D341Med (cell line): ENCODE data around the gene RYR1.

Source experiments
- DNase-seq: peaks from one replicate; pipeline ENCODE4 v3.0.0; 2012; ENCODE audit warnings: low spot score

The RYR1 gene

DNA sequence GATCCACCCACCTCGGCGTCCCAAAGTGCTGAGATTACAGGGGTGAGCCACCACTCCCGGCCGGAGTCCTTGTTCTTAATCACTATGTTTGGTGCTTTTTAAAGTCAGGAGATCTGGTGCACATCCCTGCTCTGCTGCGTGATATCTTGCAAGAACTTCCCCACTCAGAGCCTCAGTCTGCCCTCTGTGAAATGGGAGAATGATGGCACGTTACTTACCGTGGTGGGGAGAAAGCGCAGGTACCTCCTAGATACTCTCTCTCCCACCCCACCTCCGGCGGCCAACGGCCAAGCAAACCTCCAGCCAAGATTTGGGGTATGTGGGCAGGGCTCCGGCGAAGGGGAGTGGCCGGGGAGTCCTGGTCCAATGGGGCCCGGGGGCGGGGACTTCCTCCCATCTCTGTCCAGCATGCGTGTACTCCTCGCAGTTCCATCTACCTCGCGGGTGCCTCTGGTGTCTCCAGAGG is at the start of gene RYR1:
Gene RYR1, plus strand, starts transcription at position 424 of the 466 bp plus-strand sequence. CDS start 139 bp downstream, outside the sequence.
- DNase-seq, result no peak

DNA sequence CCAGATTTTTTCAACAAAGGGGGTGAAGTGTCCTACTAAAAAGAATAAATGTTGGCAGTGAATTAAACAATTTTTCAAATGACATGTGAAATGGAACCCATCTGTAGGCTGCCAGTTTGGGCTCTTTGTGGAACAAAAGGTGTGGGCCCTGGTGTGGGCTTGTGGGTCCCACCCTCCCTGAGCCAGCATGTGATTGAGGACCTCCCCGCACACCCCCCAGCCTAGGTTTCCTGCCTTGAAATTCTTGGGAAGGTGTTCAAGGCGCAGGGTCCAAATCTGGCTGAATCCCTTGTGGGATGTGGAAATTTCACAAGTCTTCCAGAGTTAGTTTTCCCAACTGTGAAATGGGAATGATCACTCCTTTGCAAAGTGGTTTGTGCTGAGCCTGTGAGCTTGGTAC is 49.7 kb upstream of the RYR1 start:
- DNase-seq, result no peak

DNA sequence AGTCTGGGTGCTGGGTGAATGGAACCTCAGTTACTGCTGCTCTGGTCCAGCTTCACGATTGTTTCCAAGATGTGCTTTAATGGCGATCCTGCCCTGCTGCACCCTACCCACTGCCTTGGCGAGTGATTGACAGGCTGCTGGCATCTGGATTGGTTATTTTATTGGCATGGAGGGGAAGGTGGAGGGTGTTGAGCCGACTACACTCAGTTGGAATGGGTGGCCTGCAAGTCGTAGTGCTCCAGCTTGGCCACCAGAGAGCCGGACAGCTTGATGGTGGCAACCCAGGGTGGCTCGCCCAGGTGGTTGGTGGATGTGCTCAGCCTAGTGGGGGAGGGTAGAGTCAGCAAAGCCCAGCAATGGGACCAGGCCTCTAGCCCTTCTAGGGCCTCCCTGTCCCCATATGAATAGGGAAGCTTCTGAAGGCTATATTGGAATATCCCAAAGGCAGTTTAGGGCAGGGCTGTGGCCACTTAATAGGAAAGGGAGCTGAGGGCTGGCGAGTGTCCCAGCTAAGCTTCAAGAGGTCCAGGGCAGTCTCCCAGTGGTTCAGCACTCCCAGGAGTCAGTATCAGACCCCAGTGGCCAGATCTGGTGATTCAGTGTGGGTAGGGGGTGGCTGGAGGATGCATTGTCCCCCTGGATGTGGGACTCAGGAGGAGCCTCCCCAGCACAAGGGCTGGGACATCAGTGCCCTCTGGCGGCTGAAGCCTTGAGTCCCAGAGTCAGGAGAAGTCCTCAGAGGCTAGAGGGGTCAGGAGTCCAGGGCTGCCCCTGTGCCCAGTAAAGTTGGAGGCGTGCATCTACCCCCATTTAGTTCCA is 49.1 kb upstream of the RYR1 start:
- DNase-seq, result no peak

DNA sequence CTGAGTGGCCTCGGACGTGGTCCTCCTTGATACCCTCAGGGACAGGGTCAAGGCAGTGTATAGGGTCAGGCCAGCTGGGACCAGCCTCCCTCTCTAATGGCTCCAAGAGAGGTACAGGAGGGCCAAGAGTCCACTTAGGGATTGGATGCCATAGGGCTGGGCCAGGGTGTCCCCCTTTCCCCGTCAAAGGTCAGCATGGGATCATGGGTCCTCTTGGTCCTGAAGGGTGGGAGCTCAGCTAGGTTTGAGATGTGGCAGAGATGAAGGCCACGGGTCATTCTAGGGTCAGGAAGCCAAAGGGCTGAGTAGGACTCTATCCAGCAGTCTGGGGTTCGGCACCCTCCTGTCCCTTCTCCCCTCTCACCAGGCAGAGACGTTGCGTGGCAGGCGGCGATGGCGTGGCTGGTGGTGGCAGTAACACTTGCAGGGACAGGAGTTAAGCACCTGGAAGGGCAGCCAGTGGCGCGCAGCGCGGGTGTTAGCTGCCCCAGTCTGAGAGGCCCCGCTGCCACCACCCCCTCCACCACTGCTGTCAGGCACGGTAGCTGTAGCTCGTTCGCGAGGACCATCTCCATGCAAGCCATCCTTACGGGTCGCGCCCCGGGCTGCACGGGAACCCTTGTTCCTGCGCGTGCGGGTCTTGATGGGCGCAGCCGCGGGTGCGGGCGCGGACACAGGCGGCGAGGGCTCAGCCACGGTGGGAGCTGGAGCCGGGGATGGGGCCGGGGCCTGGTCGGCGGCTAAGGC is 48.3 kb upstream of the RYR1 start:
- DNase-seq, result no peak

DNA sequence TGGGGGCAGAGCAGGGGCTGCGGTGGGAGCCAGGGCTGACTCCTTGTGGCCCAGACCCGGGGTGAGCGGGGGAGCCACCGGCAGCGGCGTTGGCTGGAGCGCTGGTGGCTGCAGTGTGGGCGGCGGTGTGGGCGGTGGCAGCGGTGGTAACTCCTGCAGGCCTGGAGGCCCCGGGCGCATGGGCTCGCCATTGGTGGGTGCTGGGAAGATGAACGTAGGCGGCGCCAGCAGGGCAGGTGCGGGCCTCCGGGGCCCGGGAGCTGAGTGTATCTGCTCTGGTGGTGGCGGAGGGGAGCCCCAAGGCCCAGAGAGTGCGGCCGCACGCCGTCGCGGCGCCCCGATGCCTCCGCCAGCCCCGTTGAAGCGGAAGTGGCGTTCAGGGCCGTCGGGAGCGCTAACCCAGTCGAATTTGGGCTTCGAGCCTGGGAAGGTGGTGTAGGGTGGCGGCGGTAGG is 47.7 kb upstream of the RYR1 start:
- no peak for DNase-seq

DNA sequence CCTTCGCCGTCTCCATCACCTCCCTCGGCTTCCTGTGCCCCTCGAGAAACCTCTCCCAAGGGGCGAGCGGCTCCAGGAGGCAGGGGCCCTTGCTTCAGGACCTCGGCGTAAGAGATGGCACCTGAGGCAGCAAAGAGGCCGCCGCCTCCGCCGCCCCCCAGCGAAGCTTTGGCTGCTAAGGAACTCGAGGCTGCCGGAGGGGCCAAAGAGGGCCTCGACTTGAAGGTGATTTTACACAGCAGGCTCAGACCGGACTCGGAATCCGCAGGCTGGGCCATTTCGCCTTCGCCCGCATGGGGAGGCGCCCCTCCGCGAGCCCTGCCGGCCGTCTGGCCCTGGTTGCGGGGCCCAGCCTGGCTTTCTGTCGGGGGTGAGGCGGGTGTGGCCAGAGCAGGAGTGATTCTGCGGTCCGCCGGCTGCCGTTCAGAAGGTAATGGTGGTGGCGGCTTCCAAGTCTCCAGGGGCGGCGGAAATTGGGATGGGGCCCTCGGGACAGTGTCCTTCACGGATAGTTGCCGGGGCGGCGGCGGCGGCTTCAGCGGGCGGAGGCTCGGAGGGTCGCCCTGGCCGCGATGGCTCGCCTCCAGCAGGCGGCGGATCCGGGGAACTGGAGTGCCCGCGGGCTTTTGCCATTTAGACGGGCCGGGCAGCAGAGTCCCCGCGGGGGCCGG is 47.1 kb upstream of the RYR1 start:
- no peak for DNase-seq

DNA sequence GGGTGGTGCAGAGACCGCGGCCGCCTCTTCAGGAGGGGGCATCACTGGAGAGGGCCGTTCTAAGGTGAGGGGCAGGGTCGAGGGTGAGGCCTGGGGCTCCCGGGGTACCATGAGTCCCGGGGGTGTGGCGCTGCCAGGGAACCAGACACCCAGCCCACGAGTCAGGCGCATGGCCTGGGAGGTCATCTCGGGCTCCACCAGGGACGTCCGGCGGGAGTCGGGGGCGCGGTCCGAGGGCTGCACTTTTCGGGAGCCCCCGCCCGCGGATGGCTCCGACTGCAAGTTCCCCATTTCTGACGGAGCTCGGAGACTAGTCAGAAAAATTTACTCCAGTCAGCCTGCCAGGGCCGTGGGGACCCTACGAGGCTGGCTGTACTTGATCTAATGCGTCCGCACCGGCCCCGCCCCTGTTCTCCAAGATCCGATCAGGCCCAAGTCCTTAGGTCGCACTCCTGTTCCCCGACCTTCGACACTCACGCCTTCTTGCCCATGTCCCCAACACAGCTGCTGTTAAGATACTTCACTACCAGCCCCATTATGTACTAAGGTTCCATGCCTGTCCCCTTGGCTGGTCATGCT is 46.4 kb upstream of the RYR1 start:
- DNase-seq, result no peak

DNA sequence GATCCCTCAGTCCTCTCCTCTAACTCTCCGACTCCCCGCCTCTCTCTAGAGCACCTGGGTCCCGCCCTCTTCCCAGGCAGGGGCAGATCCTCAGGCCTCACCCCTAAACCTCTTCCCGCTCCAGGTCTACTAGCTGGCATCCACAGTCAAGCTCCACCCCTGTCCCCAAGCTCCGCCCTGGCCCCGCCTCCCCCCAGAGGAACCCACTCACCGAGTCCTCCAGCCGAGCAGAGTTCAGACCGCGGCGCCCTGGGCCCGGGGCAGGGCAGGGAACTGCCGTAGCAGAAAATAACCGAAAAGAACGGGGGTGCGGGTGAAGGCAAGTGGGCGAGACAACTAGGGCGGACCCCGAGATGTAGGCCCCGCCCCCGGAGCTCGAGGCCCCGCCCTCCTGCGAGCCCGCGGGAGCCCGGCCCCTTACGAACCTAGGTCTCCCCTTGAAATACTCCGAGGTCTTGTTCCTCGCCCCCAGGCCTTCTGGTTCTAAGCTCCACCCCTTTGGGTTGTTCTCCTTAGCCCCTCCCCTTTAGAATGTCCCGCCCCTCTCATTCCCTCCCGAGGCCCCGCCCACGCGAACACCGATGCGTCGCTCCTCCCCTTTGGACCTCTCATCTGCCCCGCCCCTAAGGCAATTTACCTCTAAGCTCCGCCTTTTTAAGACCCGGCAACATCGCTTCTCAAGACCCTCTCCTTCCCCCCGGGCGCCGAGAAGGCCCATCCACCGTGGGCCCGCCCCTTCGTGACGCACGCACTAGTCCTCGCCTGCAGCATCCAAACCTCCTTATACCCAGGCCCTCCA is 45.7 kb upstream of the RYR1 start, which contains the start of gene GGN:
Gene GGN, minus strand, starts transcription at position 485 of the 799 bp plus-strand sequence. CDS start 773 bp downstream, outside the sequence.
- peak; percentile 90 for DNase-seq

DNA sequence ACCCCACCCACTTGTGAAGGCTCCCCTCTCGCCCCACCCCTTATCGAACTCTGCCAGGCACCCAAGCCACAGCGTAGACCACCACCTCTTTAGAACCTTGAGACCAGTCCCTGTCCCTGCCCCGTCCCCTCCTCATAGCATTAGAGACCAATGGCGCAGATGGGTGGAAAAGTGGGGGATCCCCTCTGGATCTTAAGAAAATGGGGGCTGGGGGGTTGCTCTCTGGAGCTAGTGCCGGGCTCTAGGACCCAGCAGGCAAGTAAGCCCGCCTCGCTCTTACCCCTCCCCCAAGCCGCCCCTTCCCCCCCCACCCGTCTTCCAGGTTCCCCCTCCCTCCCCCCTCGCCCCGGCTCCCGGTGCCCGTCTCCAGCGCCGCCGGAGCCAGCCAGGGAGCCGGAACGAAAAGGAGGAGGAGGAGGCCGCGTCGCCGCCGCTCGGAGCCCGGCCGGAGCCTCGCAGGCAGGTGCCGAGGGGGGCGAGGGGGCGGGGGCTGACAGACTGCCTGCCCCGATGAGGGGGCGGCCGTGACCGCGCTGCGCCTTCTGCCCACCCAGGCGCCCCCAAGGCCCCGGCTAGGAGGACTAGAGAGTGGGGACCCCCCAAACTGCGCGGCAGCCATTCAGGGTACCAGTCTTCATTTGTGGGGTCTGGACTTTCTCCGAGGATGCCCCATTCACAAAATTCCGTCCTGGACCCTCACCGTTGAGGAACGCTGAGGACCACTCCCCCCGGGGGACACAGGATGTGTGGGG is 45.0 kb upstream of the RYR1 start, which contains the start of gene SPRED3:
Gene SPRED3, plus strand, starts transcription at position 349 of the 752 bp plus-strand sequence. CDS start 1,606 bp downstream, outside the sequence.
- DNase-seq, result peak; percentile 81

DNA sequence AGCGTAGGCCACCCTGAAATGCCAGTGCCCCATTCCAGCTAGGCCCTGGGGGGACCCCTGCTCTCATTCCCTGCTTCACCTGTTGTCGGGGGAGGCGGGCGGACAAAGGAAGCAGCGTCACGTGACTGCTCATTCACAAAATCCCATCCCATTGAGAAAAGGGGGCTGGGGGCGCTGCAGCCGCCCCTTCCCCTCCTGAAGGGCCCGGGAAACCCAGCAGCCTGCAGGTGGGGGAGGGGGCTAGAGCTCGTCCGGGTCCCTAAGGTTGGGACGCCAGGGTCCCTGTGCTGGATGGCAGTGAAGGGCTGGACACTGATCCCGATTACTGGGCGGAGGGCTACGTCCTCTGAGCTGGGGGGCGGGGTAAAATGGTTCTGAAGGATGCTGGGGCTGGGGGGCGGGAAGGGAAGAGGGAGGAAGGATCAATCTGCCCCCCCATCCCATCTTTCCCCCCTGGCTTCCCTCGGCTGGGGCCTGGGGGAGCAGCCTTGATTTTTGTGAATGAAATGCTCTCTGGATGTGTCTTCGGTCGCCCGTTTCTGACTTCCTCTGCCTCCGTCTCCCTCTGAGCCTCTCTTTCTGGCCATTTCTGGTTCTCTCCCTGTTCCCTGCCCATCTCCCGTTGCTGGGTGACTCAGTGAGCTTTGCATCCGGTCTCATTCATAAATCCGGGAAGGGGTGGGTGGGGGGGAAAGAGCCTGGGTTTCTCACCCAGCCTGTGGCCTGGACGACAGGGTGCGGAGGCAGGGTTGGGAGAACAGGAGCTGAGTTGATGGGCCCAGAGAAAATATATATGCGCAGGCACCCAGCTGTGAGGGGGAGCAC is 44.2 kb upstream of the RYR1 start:
- no peak for DNase-seq

DNA sequence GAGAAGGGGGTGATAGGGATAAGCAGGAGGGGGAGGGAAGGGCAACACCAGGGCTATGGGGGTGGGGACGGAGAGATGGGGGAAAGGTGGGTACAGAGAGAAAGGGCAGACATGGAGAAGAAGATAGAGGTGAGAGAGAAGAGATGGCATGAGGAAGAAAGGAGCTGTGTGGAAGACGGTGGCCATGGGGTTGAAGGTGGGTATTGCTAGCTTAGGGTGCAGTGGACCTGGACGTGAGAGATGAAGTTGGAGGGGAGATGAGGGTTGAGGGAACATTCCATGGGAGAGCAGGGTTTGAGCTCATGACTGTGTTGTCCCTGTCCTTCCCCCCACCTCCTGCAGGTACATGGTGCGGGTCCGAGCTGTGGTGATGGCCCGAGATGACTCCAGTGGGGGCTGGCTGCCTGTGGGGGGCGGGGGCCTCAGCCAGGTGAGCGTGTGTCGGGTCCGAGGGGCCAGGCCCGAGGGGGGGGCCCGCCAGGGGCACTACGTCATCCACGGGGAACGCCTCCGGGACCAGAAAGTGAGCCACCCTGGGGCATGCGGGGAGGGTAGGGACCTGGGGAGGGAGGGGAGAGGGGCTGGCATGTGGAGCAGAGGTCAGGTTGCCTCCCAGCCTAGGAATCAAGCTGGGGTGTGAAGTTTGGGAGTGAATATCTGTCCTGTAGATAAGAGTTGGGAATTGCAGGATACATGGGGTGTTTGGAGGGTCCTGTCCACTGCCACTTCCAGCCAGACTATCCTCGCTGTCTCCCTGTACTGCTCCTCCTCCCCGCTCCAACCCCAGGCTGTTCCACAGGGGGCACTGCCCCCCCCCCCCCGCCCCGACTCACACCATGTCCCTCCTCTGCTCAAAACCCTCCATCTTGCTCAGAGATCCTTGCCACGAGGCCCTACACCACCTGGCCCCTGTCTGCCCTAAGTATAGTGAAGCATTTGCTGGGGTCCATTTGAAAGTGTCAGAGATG is 43.2 kb upstream of the RYR1 start:
- DNase-seq, result no peak

DNA sequence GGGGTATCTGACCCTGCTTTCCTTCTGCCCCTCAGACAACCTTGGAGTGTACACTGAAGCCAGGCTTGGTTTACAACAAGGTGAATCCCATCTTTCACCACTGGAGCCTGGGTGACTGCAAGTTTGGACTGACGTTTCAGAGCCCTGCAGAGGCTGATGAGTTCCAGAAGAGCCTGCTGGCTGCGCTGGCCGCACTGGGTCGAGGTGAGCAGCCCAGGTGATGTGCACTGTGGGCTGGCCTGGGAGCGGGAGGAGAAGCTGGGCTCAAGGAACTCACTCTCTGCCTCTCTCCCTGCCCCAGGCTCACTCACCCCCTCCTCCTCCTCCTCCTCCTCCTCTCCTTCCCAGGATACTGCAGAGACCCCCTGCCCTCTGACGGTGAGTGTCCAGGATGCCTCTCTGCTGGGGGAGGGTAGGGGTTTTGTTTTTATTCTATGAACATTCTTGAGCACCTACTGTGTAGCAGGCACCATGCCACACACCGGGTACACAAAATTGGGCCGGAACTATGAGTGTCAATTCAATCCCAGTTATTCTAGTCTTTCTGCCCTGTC is 41.5 kb upstream of the RYR1 start:
- DNase-seq, result no peak

DNA sequence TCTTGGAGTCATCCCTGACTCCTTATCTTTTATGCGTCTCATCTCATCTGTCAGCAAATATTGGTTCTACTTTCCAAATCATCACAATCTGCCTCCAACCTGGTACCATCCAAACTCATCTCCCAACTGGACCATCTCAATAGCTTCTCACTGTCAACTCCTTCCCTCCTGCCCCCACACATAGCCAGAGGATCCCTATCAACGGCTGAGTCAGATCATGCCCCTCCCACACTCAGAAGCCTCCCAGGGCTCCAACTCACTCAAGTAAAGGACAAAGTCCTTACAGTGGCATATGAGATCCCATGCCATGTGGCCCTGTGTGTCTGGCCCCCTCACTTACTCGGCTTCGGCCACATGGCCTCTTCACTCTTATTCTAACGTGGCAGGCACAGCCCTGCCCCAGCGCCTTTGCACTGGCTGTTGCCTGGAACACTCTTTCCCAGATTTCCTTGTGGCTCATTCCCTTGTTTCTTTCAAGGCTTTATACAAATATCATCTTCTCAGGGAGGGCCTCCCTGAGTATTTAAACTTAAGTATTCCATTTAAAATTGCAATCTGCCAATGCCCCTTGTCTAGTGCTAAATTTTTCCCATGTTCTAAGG is 40.7 kb upstream of the RYR1 start:
- DNase-seq, result no peak

DNA sequence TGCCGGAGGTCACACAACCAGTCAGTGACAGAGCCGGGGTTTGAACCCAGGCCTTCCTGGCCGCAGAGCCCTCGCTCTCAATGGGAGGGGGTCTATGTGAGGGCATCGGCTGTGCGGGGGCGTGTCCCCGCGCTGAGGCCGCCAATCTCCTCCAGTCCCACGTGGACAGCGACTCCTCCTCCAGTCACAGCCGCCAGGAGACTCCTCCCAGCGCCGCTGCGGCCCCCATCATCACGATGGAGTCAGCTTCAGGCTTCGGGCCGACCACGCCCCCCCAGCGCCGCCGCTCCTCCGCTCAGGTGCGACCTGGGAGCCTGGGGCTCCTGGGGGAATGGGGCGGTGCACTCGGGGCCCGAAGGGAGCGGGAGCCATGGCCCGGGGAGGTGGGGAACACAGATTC is 39.0 kb upstream of the RYR1 start:
- DNase-seq, result no peak

DNA sequence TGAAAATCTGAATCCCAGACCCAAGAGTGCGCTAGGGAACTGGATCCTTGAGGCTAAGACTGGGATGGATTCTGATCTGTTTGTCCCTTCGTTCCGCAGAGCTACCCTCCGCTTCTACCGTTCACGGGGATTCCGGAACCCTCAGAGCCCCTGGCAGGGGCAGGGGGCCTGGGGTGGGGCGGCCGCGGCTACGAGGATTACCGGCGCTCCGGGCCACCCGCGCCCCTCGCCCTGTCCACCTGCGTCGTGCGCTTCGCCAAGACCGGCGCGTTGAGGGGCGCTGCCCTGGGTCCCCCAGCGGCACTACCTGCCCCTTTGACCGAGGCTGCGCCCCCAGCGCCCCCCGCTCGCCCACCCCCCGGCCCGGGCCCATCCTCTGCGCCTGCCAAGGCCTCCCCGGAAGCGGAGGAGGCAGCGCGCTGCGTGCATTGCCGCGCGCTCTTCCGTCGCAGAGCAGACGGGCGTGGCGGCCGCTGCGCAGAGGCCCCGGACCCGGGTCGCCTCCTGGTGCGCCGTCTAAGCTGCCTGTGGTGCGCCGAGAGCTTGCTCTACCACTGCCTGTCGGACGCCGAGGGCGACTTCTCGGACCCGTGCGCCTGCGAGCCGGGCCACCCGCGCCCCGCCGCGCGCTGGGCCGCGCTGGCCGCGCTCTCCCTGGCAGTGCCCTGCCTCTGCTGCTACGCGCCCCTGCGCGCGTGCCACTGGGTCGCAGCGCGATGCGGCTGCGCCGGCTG is 37.9 kb upstream of the RYR1 start:
- DNase-seq, result no peak

DNA sequence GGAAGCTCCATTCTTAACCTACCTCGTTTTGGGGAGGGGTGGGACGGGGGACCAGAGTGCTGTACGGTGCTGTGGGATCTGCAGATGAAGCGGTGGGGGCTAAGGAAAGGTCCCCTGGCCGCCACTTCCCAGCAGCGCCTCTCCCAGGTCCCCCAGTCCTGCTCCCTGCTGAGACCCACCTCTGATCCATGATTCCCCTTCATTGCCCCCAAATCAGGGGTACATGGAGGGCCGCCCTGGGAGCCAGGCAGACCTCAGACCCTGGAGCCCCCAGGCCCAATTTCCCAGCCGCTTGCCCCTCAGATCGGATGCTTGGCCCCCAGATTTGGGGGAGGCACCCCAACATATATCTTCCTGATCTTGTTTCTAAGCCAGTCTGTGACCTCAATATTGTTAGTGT is 34.4 kb upstream of the RYR1 start:
- DNase-seq, result no peak

DNA sequence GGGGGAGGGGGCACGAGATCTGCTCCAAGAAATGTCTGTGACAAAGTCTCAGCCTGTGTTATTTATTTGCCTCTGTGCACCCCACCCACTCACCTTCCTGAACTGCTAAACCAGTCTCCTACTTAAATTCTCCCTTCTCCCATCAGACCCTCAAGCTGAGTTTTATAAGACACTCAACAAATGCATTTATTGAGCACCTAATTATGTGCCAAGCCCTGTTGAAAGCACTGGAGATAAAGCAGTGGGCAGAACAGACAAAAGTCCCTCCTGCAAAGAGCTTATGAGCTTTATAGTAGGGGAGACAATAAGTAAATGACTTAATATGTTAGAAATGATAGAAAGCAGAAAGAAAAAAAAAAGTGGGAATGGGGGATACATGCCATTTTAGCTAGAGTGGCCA is 34.0 kb upstream of the RYR1 start:
- no peak for DNase-seq
